ENCODE results near the gene ZNF610. TPM values are rescaled to one million over a fixed set of nuclear protein-coding genes. Genes with fewer than 3 reads are reported as not detected.

The ZNF610 gene
- total RNA-seq, 1 experiment from 2014 or later: 4.4 TPM

DNA sequence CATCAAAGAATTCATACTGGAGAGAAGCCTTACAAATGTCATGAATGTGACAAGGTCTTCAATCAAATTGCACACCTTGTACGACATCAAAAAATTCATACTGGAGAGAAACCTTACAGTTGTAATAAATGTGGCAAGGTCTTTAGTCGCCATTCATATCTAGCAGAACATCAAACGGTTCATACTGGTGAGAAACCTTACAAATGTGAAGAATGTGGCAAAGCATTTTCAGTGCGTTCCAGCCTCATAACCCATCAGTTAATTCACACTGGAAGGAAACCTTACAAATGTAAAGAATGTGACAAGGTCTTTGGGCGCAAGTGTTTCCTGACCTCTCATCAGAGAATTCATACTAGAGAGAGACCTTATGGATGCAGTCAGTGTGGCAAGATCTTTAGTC lies 79.7 kb downstream of the ZNF610 start:
- Mint-ChIP-seq H3K4me1 (peaks cover 1% of the 10 kb centered on the region; the same call in 1 of the 2 replicates), H3K27ac (no peak overlapping the region), H3K27me3 (ENCODE audit: low read depth) (peaks cover 36% of the 10 kb centered on the region), H3K4me3 (no peak overlapping the region), H3K36me3 (peaks cover 76% of the 10 kb centered on the region), H3K9me3 (peaks cover 79% of the 10 kb centered on the region)
- CTCF ChIA-PET: interaction anchor here (0.7 kb wide), 1 partner anchor 15 kb away, joined by 3 read pairs; no protein-coding TSS in a partner anchor
- ATAC-seq (no peak), DNase-seq (ENCODE audit: low spot score) (no peak)
- TF ChIP-seq, protein P1, sequence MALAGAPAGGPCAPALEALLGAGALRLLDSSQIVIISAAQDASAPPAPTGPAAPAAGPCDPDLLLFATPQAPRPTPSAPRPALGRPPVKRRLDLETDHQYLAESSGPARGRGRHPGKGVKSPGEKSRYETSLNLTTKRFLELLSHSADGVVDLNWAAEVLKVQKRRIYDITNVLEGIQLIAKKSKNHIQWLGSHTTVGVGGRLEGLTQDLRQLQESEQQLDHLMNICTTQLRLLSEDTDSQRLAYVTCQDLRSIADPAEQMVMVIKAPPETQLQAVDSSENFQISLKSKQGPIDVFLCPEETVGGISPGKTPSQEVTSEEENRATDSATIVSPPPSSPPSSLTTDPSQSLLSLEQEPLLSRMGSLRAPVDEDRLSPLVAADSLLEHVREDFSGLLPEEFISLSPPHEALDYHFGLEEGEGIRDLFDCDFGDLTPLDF (CRISPR knock-in tag; IDR thresholded peaks at IDR 0.05): no peak
- TF ChIP-seq MXD4 (CRISPR knock-in tag; IDR thresholded peaks at IDR 0.05; ENCODE audit: borderline replicate concordance): no peak
- no peak for TF ChIP-seq SOX15 (CRISPR knock-in tag; IDR thresholded peaks at IDR 0.05)
- TF ChIP-seq, protein P2, sequence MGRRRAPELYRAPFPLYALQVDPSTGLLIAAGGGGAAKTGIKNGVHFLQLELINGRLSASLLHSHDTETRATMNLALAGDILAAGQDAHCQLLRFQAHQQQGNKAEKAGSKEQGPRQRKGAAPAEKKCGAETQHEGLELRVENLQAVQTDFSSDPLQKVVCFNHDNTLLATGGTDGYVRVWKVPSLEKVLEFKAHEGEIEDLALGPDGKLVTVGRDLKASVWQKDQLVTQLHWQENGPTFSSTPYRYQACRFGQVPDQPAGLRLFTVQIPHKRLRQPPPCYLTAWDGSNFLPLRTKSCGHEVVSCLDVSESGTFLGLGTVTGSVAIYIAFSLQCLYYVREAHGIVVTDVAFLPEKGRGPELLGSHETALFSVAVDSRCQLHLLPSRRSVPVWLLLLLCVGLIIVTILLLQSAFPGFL (CRISPR knock-in tag; IDR thresholded peaks at IDR 0.05; ENCODE audit: borderline replicate concordance): no peak
- no peak for TF ChIP-seq NR2C2 (CRISPR knock-in tag; IDR thresholded peaks at IDR 0.05)
- no peak for TF ChIP-seq SMAD4 (CRISPR knock-in tag; IDR thresholded peaks at IDR 0.05)
- no peak for TF ChIP-seq CREB1 (CRISPR knock-in tag; IDR thresholded peaks at IDR 0.05)
- no peak for TF ChIP-seq CREM (CRISPR knock-in tag; IDR thresholded peaks at IDR 0.05)
- TF ChIP-seq RORB (CRISPR knock-in tag; IDR thresholded peaks at IDR 0.05): no peak
- TF ChIP-seq OVOL2 (CRISPR knock-in tag; IDR thresholded peaks at IDR 0.05; ENCODE audit: borderline replicate concordance): no peak
- TF ChIP-seq, protein P3, sequence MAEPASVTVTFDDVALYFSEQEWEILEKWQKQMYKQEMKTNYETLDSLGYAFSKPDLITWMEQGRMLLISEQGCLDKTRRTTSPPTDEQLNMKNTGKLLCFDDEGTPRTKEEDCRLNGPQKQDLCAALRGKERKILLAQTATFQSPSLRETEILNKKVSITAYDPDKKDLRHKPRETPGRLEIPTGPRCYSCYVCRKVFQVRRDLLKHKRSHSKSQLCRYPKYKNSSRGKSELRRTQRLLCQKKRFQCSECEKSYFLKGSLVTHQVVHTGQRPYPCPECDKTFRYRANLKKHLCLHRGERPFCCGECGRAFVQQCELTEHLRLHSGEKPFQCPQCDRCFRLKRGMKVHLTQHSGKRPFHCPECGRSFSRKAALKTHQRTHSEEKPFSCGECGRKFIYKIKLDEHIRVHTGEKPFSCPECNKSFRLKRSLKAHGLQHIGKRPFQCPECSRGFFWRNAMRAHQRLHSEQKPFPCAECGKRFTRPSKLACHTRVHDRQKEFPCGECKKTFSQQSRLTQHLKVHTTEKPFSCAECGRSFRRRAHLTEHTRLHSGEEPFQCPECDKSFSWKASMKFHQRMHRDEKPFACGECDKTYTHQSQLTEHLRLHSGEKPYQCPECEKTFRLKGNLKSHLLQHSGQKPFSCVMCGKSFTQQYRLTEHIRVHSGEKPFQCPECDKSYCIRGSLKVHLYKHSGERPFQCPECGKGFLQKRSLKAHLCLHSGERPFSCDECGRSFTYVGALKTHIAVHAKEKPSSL (CRISPR knock-in tag; conservative IDR thresholded peaks at IDR 0.05): no peak
- TF ChIP-seq, protein P4, sequence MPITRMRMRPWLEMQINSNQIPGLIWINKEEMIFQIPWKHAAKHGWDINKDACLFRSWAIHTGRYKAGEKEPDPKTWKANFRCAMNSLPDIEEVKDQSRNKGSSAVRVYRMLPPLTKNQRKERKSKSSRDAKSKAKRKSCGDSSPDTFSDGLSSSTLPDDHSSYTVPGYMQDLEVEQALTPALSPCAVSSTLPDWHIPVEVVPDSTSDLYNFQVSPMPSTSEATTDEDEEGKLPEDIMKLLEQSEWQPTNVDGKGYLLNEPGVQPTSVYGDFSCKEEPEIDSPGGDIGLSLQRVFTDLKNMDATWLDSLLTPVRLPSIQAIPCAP (CRISPR knock-in tag; IDR thresholded peaks at IDR 0.05): no peak
- TF ChIP-seq, protein P5, sequence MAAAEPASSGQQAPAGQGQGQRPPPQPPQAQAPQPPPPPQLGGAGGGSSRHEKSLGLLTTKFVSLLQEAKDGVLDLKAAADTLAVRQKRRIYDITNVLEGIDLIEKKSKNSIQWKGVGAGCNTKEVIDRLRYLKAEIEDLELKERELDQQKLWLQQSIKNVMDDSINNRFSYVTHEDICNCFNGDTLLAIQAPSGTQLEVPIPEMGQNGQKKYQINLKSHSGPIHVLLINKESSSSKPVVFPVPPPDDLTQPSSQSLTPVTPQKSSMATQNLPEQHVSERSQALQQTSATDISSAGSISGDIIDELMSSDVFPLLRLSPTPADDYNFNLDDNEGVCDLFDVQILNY (CRISPR knock-in tag; IDR thresholded peaks at IDR 0.05): no peak
- no peak for TF ChIP-seq FOXJ3 (CRISPR knock-in tag; IDR thresholded peaks at IDR 0.05; ENCODE audit: borderline replicate concordance)
- no peak for TF ChIP-seq NFE2L1 (CRISPR knock-in tag; IDR thresholded peaks at IDR 0.05)
- TF ChIP-seq NFATC4 (CRISPR knock-in tag; IDR thresholded peaks at IDR 0.05): no peak
- TF ChIP-seq GABPB1 (CRISPR knock-in tag; IDR thresholded peaks at IDR 0.05): no peak
- POLR2A ChIA-PET: no interaction called here

Other genes with a start within 250 kb of the ZNF610 start
- 17.5 to 27.9 TPM (median 21.8 TPM) in 3 replicates for gene ZNF841, start 240.5 kb upstream of the ZNF610 start, total RNA-seq (2021)
- gene ZNF616, start 196.3 kb upstream of the ZNF610 start, total RNA-seq (2021): 27.2 to 34.6 TPM (median 28.8 TPM) in 3 replicates
- 20.3 to 28.8 TPM (median 22.8 TPM) in 3 replicates for gene ZNF836, start 164.6 kb upstream of the ZNF610 start, total RNA-seq (2021)
- 505 to 507 TPM (median 506 TPM) in 3 replicates for gene PPP2R1A, start 146.2 kb upstream of the ZNF610 start, total RNA-seq (2021)
- gene ZNF766, start 66.7 kb upstream of the ZNF610 start, total RNA-seq (2021): 30.4 to 32.9 TPM (median 31.4 TPM) in 3 replicates
- 26.4 to 36.0 TPM (median 31.3 TPM) in 3 replicates for gene ZNF480, start 39.1 kb upstream of the ZNF610 start, total RNA-seq (2021)
- 29.0 to 34.0 TPM (median 29.1 TPM) in 3 replicates for gene ZNF880, start 33.7 kb downstream of the ZNF610 start, total RNA-seq (2021)
- 20.8 to 21.1 TPM (median 20.8 TPM) in 3 replicates for gene ZNF528, start 61.6 kb downstream of the ZNF610 start, total RNA-seq (2021)
- gene ZNF534, start 92.9 kb downstream of the ZNF610 start, total RNA-seq (2021): 0.23 to 0.42 TPM (median 0.37 TPM) in 3 replicates
- gene ZNF578, start 117.3 kb downstream of the ZNF610 start, total RNA-seq (2021): 21.1 to 26.6 TPM (median 21.9 TPM) in 3 replicates
- 47.1 to 59.2 TPM (median 49.2 TPM) in 3 replicates for gene ZNF808, start 191.4 kb downstream of the ZNF610 start, total RNA-seq (2021)
- gene ZNF701, start 234.0 kb downstream of the ZNF610 start, total RNA-seq (2021): 34.6 to 40.3 TPM (median 35.0 TPM) in 3 replicates

Measured in WTC11 (cell line).